ENCODE data around the gene EHD1.

- TF ChIP-seq CTCF (conservative IDR thresholded peaks at IDR 0.05; ENCODE audit: low read length) (no peak), EZH2phosphoT487 (IDR thresholded peaks at IDR 0.05; ENCODE audit: borderline replicate concordance) (no peak)
These were observed 12.9 kb upstream of the EHD1 start for GRCh38 chr11:64891215-64891848.
